ENCODE data around the gene CRYGS.

Gene CRYGS

GRCh38 chr3:186525369-186526255 is 18.6 kb downstream of the CRYGS start:
- H3K4me3 ChIP-seq (ENCODE audit: low read length): no peak overlapping the region
- no peaks in the 10 kb centered on the region for H3K9me3 ChIP-seq (ENCODE audit: insufficient read depth, low read depth, low read length)
- no peak overlapping the region for H3K27ac ChIP-seq (ENCODE audit: low read length)
- no peaks in the 10 kb centered on the region for H3K27me3 ChIP-seq (ENCODE audit: insufficient read depth, low read length)
- H3K36me3 ChIP-seq (ENCODE audit: insufficient read depth, low read depth, low read length): no peaks in the 10 kb centered on the region
- peaks cover 3% of the 10 kb centered on the region; the same call in 1 of the 2 replicates for H3K4me1 ChIP-seq (ENCODE audit: insufficient read depth, low read length)
- H3K9ac ChIP-seq (ENCODE audit: low read depth, low read length): no peak overlapping the region

DNA sequence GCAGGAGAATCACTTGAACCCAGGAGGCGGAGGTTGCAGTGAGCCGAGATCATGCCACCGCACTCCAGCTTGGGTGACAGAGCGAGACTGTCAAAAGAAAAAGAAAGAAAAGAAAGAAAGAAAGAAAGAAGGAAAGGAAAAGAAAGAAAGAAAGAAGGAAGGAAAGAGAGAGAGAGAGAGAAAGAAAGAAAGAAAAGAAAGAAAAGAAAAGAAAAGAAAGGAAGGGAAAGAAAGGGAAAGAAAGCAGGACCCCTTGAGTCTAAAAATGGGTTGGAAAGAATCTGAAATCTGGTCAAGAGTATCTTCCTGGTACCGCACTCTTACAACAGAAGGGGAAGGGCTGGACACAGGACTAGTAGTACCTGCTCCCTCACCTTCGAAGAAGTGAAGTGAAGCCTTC is 19.6 kb downstream of the CRYGS start:
- H3K27ac ChIP-seq (ENCODE audit: low read length): no peak overlapping the region
- H3K36me3 ChIP-seq (ENCODE audit: insufficient read depth, low read depth, low read length): no peaks in the 10 kb centered on the region
- H3K4me1 ChIP-seq (ENCODE audit: insufficient read depth, low read length): no peaks in the 10 kb centered on the region
- no peak overlapping the region for H3K4me3 ChIP-seq (ENCODE audit: low read length)
- H3K9me3 ChIP-seq (ENCODE audit: insufficient read depth, low read depth, low read length): no peaks in the 10 kb centered on the region
- H3K27me3 ChIP-seq (ENCODE audit: insufficient read depth, low read length): no peaks in the 10 kb centered on the region
- no peak overlapping the region for H3K9ac ChIP-seq (ENCODE audit: low read depth, low read length)

DNA sequence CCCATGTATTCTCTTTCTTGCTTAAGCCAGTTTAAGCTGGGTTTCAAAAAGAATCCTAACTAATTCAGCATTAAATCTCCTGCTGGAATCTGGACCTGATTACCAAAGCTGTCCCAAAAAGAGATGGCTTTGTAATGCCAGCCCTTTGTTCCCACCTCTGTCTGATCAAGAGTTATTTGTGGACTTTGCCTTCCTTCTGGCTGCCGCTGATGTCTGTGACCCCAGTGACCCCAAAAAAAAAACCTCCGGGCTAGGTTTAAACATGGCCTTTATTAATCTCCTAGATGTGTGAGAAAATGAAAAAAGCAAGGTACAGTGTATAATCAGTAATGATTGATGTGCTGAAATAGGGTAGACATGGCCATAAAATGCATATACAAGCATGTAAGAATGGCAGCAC is 20.7 kb downstream of the CRYGS start:
- Histone ChIP-seq H3K4me3 (ENCODE audit: low read length) (no peak overlapping the region), H3K9me3 (ENCODE audit: insufficient read depth, low read depth, low read length) (no peaks in the 10 kb centered on the region)

DNA sequence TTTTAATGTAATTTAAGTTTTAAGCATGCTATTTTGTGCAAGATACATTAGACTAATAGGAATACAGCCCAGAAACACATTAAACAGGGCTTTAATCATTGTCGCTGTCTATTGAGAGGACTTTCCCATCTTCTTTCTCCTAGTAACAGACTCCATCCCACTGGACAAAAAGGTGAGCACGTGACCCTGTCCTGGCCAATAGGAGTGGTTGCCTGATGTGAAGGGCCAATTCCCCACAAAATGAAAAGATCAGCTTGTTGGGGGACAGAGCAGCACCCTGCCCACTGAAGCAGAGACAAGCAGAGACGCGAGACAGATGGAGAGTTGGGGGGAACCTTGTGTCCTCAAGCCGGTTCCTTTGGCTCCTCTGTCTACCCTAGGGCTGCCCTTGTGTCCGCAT is 21.2 kb downstream of the CRYGS start:
- no peaks in the 10 kb centered on the region for H3K4me1 ChIP-seq (ENCODE audit: insufficient read depth, low read length)
- H3K36me3 ChIP-seq (ENCODE audit: insufficient read depth, low read depth, low read length): no peaks in the 10 kb centered on the region
- no peaks in the 10 kb centered on the region for H3K27me3 ChIP-seq (ENCODE audit: insufficient read depth, low read length)
- no peaks in the 10 kb centered on the region for H3K9me3 ChIP-seq (ENCODE audit: insufficient read depth, low read depth, low read length)
- H3K4me3 ChIP-seq (ENCODE audit: low read length): no peak overlapping the region
- H3K9ac ChIP-seq (ENCODE audit: low read depth, low read length): no peak overlapping the region
- H3K27ac ChIP-seq (ENCODE audit: low read length): no peak overlapping the region

More for the DNA sequence above, 20.7 kb downstream of the CRYGS start:
- Histone ChIP-seq H3K27ac (ENCODE audit: low read length) (no peak overlapping the region), H3K36me3 (ENCODE audit: insufficient read depth, low read depth, low read length) (no peaks in the 10 kb centered on the region), H3K9ac (ENCODE audit: low read depth, low read length) (no peak overlapping the region), H3K4me1 (ENCODE audit: insufficient read depth, low read length) (no peaks in the 10 kb centered on the region), H3K27me3 (ENCODE audit: insufficient read depth, low read length) (no peaks in the 10 kb centered on the region)

- Histone ChIP-seq H3K27me3 (ENCODE audit: insufficient read depth, low read length) (no peaks in the 10 kb centered on the region), H3K4me3 (ENCODE audit: low read length) (no peak overlapping the region), H3K9ac (ENCODE audit: low read depth, low read length) (no peak overlapping the region), H3K4me1 (ENCODE audit: insufficient read depth, low read length) (no peaks in the 10 kb centered on the region), H3K9me3 (ENCODE audit: insufficient read depth, low read depth, low read length) (no peaks in the 10 kb centered on the region; the same call in 1 of the 2 replicates), H3K27ac (ENCODE audit: low read length) (no peak overlapping the region), H3K36me3 (ENCODE audit: insufficient read depth, low read depth, low read length) (no peaks in the 10 kb centered on the region)
Observed at GRCh38 chr3:186520957-186521842, 23.0 kb downstream of the CRYGS start.

GRCh38 chr3:186520431-186520830 is 23.7 kb downstream of the CRYGS start:
- no peaks in the 10 kb centered on the region for H3K27me3 ChIP-seq (ENCODE audit: insufficient read depth, low read length)
- H3K4me1 ChIP-seq (ENCODE audit: insufficient read depth, low read length): no peaks in the 10 kb centered on the region
- no peak overlapping the region for H3K9ac ChIP-seq (ENCODE audit: low read depth, low read length)
- H3K4me3 ChIP-seq (ENCODE audit: low read length): no peak overlapping the region
- H3K36me3 ChIP-seq (ENCODE audit: insufficient read depth, low read depth, low read length): no peaks in the 10 kb centered on the region
- H3K9me3 ChIP-seq (ENCODE audit: insufficient read depth, low read depth, low read length): no peaks in the 10 kb centered on the region; the same call in 1 of the 2 replicates
- no peak overlapping the region for H3K27ac ChIP-seq (ENCODE audit: low read length)

DNA sequence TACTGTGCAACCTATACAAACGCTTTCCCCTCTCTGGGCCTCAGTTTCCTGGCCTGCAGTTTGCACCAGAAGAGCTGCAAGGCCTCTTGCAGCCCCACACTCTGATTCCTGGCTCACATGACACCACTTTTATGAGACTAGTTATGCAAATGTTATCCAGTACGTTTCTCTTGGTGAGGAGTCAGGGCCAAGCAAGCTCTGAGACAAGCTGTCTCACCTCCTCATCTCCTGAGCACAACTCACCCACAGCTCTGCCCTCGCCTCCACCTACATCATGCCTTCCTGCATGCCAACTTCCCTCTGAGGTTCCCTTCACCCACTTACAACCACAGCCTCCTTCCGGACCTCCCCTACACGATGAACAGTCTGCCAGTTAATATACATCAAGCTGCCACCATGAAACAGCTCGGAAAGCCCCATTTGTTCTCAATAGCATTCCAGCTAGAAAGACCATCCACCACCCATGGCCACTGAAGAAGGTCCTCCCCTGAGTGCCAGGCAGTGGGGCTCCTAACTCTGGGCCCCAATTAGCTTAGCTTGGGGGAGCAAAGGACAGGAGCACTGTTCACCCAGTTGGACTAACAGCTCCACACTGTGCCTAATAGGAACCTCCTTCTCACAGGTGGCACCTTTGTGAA is 25.0 kb downstream of the CRYGS start:
- Histone ChIP-seq H3K9ac (ENCODE audit: low read depth, low read length) (no peak overlapping the region), H3K4me1 (ENCODE audit: insufficient read depth, low read length) (no peaks in the 10 kb centered on the region), H3K9me3 (ENCODE audit: insufficient read depth, low read depth, low read length) (no peaks in the 10 kb centered on the region; the same call in 1 of the 2 replicates), H3K36me3 (ENCODE audit: insufficient read depth, low read depth, low read length) (no peaks in the 10 kb centered on the region), H3K4me3 (ENCODE audit: low read length) (no peak overlapping the region), H3K27me3 (ENCODE audit: insufficient read depth, low read length) (no peaks in the 10 kb centered on the region), H3K27ac (ENCODE audit: low read length) (no peak overlapping the region)

DNA sequence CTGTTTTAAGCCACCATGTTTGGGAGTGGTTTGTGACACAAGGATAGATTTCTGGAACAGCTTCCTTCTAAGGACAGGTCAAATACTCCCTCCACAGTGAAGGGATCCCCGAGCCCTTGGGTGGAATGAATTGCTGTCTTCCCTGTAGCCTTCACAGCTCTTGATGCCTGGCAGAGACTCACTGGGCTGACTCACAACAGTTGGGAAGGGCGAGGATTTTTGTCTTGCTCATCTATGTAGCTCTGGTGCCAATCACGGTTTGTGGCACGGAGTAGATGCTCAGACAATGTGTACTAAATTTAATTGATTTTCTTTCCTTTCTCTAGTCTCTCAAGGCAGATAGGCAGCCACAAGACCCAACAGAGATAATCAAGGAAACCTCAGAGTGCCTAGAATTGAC is 27.0 kb downstream of the CRYGS start:
- no peaks in the 10 kb centered on the region for H3K36me3 ChIP-seq (ENCODE audit: insufficient read depth, low read depth, low read length)
- H3K9ac ChIP-seq (ENCODE audit: low read depth, low read length): no peak overlapping the region
- H3K27me3 ChIP-seq (ENCODE audit: insufficient read depth, low read length): no peaks in the 10 kb centered on the region
- no peak overlapping the region for H3K4me3 ChIP-seq (ENCODE audit: low read length)
- H3K9me3 ChIP-seq (ENCODE audit: insufficient read depth, low read depth, low read length): no peaks in the 10 kb centered on the region; the same call in 1 of the 2 replicates
- H3K4me1 ChIP-seq (ENCODE audit: insufficient read depth, low read length): peaks cover 6% of the 10 kb centered on the region
- no peak overlapping the region for H3K27ac ChIP-seq (ENCODE audit: low read length)

GRCh38 chr3:186516646-186517045 is 27.5 kb downstream of the CRYGS start:
- Histone ChIP-seq H3K27me3 (ENCODE audit: insufficient read depth, low read length) (peaks cover 4% of the 10 kb centered on the region; the same call in 1 of the 2 replicates), H3K27ac (ENCODE audit: low read length) (no peak overlapping the region), H3K36me3 (ENCODE audit: insufficient read depth, low read depth, low read length) (no peaks in the 10 kb centered on the region), H3K4me3 (ENCODE audit: low read length) (no peak overlapping the region), H3K4me1 (ENCODE audit: insufficient read depth, low read length) (peaks cover 6% of the 10 kb centered on the region), H3K9ac (ENCODE audit: low read depth, low read length) (no peak overlapping the region), H3K9me3 (ENCODE audit: insufficient read depth, low read depth, low read length) (no peaks in the 10 kb centered on the region; the same call in 1 of the 2 replicates)

GRCh38 chr3:186515125-186515524 is 29.1 kb downstream of the CRYGS start:
- peaks cover 7% of the 10 kb centered on the region; the same call in 1 of the 2 replicates for H3K27me3 ChIP-seq (ENCODE audit: insufficient read depth, low read length)
- no peaks in the 10 kb centered on the region for H3K36me3 ChIP-seq (ENCODE audit: insufficient read depth, low read depth, low read length)
- peaks cover 6% of the 10 kb centered on the region for H3K4me1 ChIP-seq (ENCODE audit: insufficient read depth, low read length)
- no peak overlapping the region for H3K27ac ChIP-seq (ENCODE audit: low read length)
- H3K4me3 ChIP-seq (ENCODE audit: low read length): no peak overlapping the region
- no peaks in the 10 kb centered on the region; the same call in 1 of the 2 replicates for H3K9me3 ChIP-seq (ENCODE audit: insufficient read depth, low read depth, low read length)
- no peak overlapping the region for H3K9ac ChIP-seq (ENCODE audit: low read depth, low read length)

GRCh38 chr3:186514296-186515002 is 29.7 kb downstream of the CRYGS start:
- H3K4me1 ChIP-seq (ENCODE audit: insufficient read depth, low read length): peaks cover 6% of the 10 kb centered on the region
- H3K36me3 ChIP-seq (ENCODE audit: insufficient read depth, low read depth, low read length): no peaks in the 10 kb centered on the region
- H3K9me3 ChIP-seq (ENCODE audit: insufficient read depth, low read depth, low read length): no peaks in the 10 kb centered on the region; the same call in 1 of the 2 replicates
- H3K4me3 ChIP-seq (ENCODE audit: low read length): no peak overlapping the region
- H3K9ac ChIP-seq (ENCODE audit: low read depth, low read length): no peak overlapping the region
- H3K27ac ChIP-seq (ENCODE audit: low read length): no peak overlapping the region
- peaks cover 7% of the 10 kb centered on the region; the same call in 1 of the 2 replicates for H3K27me3 ChIP-seq (ENCODE audit: insufficient read depth, low read length)

Measured in iPS-20b (cell line).